OCI-LY7 (cell line): Measurements from ENCODE around the gene CCDC33.

Source experiments
- CTCF ChIP-seq: fragments of 200-600 bp; sonication (generic); conservative IDR thresholded peaks from 2 replicates; pipeline ENCODE4 v1.5.1; 2014; ENCODE audit warnings: mild to moderate bottlenecking, antibody characterized with exemption, low read length, moderate library complexity, mixed read lengths
- EZH2phosphoT487 ChIP-seq: fragments of 200-600 bp; sonication (generic); IDR thresholded peaks from 2 replicates; pipeline ENCODE4 v1.6.1; 2018; ENCODE audit warnings: low read depth, borderline replicate concordance, mild to moderate bottlenecking, mixed run types, antibody characterized with exemption, low read length, moderate library complexity, mixed read lengths

GRCh38 chr15:74269362-74270035 is 33.4 kb downstream of the CCDC33 start:
- TF ChIP-seq CTCF (no peak), EZH2phosphoT487 (no peak)
